Mucosa of descending colon (tissue), 3 donors: Measurements from ENCODE around the gene ATP8A1. TPM values are rescaled to one million over a fixed set of nuclear protein-coding genes. Genes with fewer than 3 reads are reported as not detected.

ENCODE experiments used
- ATAC-seq: fragments of 200-7000 bp; cut with Tn5 transposase; one replicate; pipeline ENCODE4 v1.9.1; 2020; ENCODE audit warnings: mild to moderate bottlenecking, moderate library complexity
- DNase-seq, 3 donors: peaks; one replicate each; pipeline ENCODE4 v3.0.0-alpha.2; 2020
- H3K36me3 ChIP-seq: fragments of 200-600 bp; one replicate; pipeline ENCODE4 v1.8.0; 2021; ENCODE audit warnings: low read depth, mild to moderate bottlenecking
- H3K4me1 ChIP-seq: fragments of 200-600 bp; one replicate; pipeline ENCODE4 v1.8.0; 2021; ENCODE audit warnings: low read depth, mild to moderate bottlenecking
- H3K4me3 ChIP-seq: fragments of 200-600 bp; one replicate; pipeline ENCODE4 v1.8.0; 2021; ENCODE audit warnings: mild to moderate bottlenecking
- H3K9me3 ChIP-seq: fragments of 200-600 bp; one replicate; pipeline ENCODE4 v1.8.0; 2021; ENCODE audit warnings: mild to moderate bottlenecking
- CTCF ChIP-seq: fragments of 200-600 bp; IDR thresholded peaks from one replicate; pipeline ENCODE4 v1.8.0; 2022; ENCODE audit warnings: antibody characterized with exemption, mild to moderate bottlenecking
- intact Hi-C, 2 donors: fragments of 100-400 bp; cut with DNase I in 1 of 2; cut with micrococcal nuclease in 1 of 2; formaldehyde crosslinking; loops; one replicate each; pipeline versions ENCODE4 v1.11.0 to v1.11.1; 2022; cut with DNase I, micrococcal nuclease
- total RNA-seq, 3 donors: library from RNA; stranded (reverse); fragmentation: NEBNext Ultra II Directional in 2 of 3; extraction: Animal tissue kit (Norgen Biotek cat#: 25700) in 2 of 3; gene quantifications; one replicate each; pipeline versions ENCODE4 v1.2.1 to v1.2.4, GENCODE V29; 2021 to 2023
- donor health status: DM: no; HTN: no; CAD: no; lungs with moderate emphysema.
- donor health status: DM: no; HTN: no; CAD: no.
- donor health status: DM: no; HTN: yes; CAD: no.

The ATP8A1 gene
- total RNA-seq, 3 donors from 2014 or later: 40.3 to 92.0 (median 41.1) TPM

DNA sequence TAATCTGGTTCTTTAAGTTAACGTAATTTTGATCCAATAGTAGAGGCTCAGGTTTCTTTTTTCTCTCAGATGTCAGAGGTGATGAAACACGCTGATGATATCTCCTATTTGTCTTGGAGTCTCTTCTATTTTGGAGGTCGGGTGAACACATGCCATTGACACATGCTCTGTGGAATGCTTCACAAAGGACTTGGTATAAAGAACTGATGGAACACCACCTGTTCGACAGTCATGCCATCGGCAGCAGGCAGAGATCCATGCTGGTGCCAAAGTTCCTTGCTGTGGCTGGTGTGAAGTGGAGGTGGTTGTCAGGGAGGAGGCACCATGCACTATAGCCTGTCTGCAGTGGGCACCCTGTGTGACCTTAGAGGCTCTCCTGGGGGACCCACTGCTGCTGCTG lies 94.9 kb downstream of the ATP8A1 start:
- Histone ChIP-seq H3K36me3 (no peaks in the 10 kb centered on the region), H3K4me3 (no peak overlapping the region), H3K4me1 (no peaks in the 10 kb centered on the region), H3K9me3 (no peaks in the 10 kb centered on the region)
- TF ChIP-seq CTCF: no peak
- no peak for DNase-seq
- intact Hi-C loops: no loop called here
- ATAC-seq: no peak

- Histone ChIP-seq H3K36me3 (no peaks in the 10 kb centered on the region), H3K4me3 (no peak overlapping the region), H3K9me3 (no peaks in the 10 kb centered on the region), H3K4me1 (no peaks in the 10 kb centered on the region)
- DNase-seq (no peak), ATAC-seq (no peak)
- intact Hi-C loops: no loop called here
- TF ChIP-seq CTCF: no peak
Observed at GRCh38 chr4:42561031-42561430, 95.9 kb downstream of the ATP8A1 start.

DNA sequence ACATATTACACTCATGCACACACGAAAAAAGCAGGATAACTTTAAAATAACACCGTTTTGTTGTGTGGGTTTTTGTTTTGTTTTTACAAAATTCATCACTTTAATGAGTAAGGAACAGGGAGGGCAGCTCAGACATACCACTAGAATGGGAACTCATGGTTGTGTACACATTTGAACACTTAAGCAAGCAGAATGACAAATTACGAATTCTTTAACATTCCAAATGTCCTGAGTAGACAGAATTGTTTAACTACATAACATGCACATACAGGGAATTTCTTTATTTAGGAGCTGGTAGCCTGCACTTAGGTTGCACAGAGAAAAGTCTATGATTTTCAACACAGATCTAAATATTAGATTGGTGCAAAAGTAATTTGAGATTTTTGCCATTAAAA lies 96.4 kb downstream of the ATP8A1 start:
- Histone ChIP-seq H3K4me1 (no peaks in the 10 kb centered on the region), H3K4me3 (no peak overlapping the region), H3K9me3 (no peaks in the 10 kb centered on the region), H3K36me3 (no peaks in the 10 kb centered on the region)
- no peak for TF ChIP-seq CTCF
- DNase-seq: no peak
- intact Hi-C loops: no loop called here
- no peak for ATAC-seq

- no peak for TF ChIP-seq CTCF
- no peak for DNase-seq
- Histone ChIP-seq H3K4me3 (no peak overlapping the region), H3K4me1 (no peaks in the 10 kb centered on the region), H3K36me3 (no peaks in the 10 kb centered on the region), H3K9me3 (no peaks in the 10 kb centered on the region)
- no peak for ATAC-seq
- intact Hi-C loops: no loop called here
Observed at GRCh38 chr4:42558156-42558555, 98.7 kb downstream of the ATP8A1 start.

- intact Hi-C loops: no loop called here
- no peaks in the 10 kb centered on the region for H3K9me3 ChIP-seq
- no peaks in the 10 kb centered on the region for H3K36me3 ChIP-seq
- H3K4me1 ChIP-seq: no peaks in the 10 kb centered on the region
- no peak for DNase-seq
- ATAC-seq: no peak
- H3K4me3 ChIP-seq: no peak overlapping the region
- no peak for TF ChIP-seq CTCF
Observed at GRCh38 chr4:42555828-42556227, 101.1 kb downstream of the ATP8A1 start.

- Histone ChIP-seq H3K4me1 (no peaks in the 10 kb centered on the region), H3K36me3 (no peaks in the 10 kb centered on the region), H3K9me3 (no peaks in the 10 kb centered on the region), H3K4me3 (no peak overlapping the region)
- DNase-seq: no peak
- intact Hi-C loops: no loop called here
- no peak for ATAC-seq
- TF ChIP-seq CTCF: no peak
Observed at GRCh38 chr4:42554072-42554471, 102.8 kb downstream of the ATP8A1 start.
